ENCODE results near the gene MAPT.

DNA sequence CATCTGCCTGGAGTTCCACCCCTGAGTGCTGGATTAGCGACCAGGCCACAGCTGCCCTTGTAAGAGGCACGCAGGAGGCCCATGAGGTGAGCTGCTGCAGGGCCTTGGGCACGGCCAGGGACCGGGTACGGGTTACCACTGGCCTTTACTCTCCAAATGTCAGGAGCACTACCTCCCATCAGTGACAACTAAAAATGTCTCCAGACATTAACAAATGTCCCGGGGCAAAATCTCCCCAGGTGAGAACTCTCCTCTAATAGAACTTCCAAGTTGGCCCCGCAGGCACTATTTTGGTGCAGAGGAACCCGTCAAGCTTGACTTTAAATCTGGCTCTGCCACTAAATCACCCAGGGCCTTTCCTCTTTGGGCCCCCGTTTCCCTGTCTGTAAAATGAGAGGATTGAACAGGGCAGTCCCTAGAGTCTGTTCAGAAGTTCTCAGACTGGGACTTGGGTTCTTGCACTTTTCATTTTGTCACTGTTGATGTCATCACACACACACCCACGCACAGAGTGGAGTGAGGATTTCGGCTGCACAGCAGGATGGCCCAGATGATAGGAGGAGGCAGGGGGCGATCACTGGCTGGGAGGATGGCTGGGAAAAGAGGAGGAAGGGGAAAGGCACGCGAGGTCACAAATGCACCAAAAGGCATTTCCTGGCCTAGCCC, 24.5 kb upstream of the MAPT start:
- TF ChIP-seq EZH2 (IDR thresholded peaks at IDR 0.05; ENCODE audit: low read length, unreplicated experiment), result no peak
- TF ChIP-seq CTCF (conservative IDR thresholded peaks at IDR 0.05; ENCODE audit: low read depth, low read length), result no peak

Measured in PC-3 (cell line).